Omental fat pad (tissue), 4 donors: ENCODE results near the gene MSL2. TPM values are rescaled to one million over a fixed set of nuclear protein-coding genes. Genes with fewer than 3 reads are reported as not detected.
"Not testable (repeated sequence)": the region's sequence is repeated elsewhere in the genome, so short reads cannot be mapped to it uniquely, and the experiment has no call there.

Experiments used
- ATAC-seq: fragments of 150-250 bp; one replicate; pipeline ENCODE4 v1.9.1; 2016; ENCODE audit warnings: mild to moderate bottlenecking, moderate library complexity; ENCODE audit not compliant: low FRiP score
- DNase-seq: peaks from one replicate; pipeline ENCODE4 v3.0.0-alpha.2; 2019; ENCODE audit warnings: low spot score
- total RNA-seq, 4 donors: library from RNA; depleted of rRNA; stranded (reverse); fragments of >200 nt; gene quantifications; one replicate each; pipeline ENCODE4 v1.1.0, GENCODE V29; 2016
- TF ChIP-seq, protein P1 (sequence below), 3 donors: fragments of 450-650 bp; IDR thresholded peaks; one replicate each; pipeline ENCODE4 v1.5.1; 2016 to 2017; ENCODE audit warnings: antibody characterized with exemption in 3 of 3, mild to moderate bottlenecking in 3 of 3, moderate library complexity in 2 of 3

MSL2 gene
- total RNA-seq, 4 donors from 2014 or later, result 17.7 to 35.3 (median 30.0) TPM

- DNase-seq (no peak), ATAC-seq (no peak)
- TF ChIP-seq, protein P1, sequence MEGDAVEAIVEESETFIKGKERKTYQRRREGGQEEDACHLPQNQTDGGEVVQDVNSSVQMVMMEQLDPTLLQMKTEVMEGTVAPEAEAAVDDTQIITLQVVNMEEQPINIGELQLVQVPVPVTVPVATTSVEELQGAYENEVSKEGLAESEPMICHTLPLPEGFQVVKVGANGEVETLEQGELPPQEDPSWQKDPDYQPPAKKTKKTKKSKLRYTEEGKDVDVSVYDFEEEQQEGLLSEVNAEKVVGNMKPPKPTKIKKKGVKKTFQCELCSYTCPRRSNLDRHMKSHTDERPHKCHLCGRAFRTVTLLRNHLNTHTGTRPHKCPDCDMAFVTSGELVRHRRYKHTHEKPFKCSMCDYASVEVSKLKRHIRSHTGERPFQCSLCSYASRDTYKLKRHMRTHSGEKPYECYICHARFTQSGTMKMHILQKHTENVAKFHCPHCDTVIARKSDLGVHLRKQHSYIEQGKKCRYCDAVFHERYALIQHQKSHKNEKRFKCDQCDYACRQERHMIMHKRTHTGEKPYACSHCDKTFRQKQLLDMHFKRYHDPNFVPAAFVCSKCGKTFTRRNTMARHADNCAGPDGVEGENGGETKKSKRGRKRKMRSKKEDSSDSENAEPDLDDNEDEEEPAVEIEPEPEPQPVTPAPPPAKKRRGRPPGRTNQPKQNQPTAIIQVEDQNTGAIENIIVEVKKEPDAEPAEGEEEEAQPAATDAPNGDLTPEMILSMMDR (IDR thresholded peaks at IDR 0.05), result no peak
Measured at GRCh38 chr3:136152963-136153362, 43.2 kb downstream of the MSL2 start.

GRCh38 chr3:136152176-136152843 lies 43.8 kb downstream of the MSL2 start:
- DNase-seq (no peak), ATAC-seq (no peak)
- TF ChIP-seq, protein P1 (IDR thresholded peaks at IDR 0.05), result no peak

- ATAC-seq (no peak), DNase-seq (no peak)
- TF ChIP-seq, protein P1 (IDR thresholded peaks at IDR 0.05), result no peak
Measured at GRCh38 chr3:136151219-136151618, 44.9 kb downstream of the MSL2 start.

DNA sequence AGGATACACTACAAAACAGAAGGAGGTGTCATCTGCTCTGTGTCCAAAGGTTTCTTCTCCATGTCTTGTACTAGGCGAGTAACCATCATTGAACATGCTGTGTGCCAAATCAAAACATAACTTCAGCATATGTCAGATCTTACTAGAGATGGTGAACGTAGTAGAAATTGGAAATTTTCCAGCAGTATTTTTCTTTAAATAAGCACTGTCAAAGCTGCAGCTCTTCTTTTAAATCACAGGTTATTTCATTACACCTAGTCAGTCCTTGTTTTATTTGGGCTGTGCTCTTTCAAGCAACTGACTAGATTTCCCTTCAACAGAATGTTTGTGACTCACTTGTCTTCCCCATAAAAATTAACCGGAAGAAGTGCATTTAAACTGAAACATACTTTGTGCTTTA lies 46.5 kb downstream of the MSL2 start:
- ATAC-seq (no peak), DNase-seq (no peak)
- TF ChIP-seq, protein P1 (IDR thresholded peaks at IDR 0.05), result no peak

GRCh38 chr3:136146981-136147729 lies 49.0 kb downstream of the MSL2 start:
- DNase-seq (no peak), ATAC-seq (no peak)
- TF ChIP-seq, protein P1 (IDR thresholded peaks at IDR 0.05), result no peak

DNA sequence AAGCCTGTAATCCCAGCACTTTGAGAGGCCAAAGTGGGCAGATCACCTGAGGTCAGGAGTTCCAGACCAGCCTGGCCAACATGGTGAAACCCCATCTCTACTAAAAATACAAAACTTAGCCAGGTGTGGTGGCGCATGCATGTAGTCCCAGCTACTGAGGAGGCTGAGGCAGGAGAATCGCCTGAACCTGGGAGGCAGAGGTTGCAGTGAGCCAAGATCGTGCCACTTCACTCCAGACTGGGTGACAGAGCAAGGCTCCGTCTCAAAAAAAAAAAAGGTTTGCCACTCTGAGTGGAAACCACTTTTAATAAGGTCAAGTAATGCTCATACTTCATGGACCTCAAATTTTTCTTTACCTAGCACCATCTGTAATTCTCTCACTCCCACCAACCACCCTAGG lies 51.7 kb downstream of the MSL2 start:
- not testable (repeated sequence) for ATAC-seq, DNase-seq

DNA sequence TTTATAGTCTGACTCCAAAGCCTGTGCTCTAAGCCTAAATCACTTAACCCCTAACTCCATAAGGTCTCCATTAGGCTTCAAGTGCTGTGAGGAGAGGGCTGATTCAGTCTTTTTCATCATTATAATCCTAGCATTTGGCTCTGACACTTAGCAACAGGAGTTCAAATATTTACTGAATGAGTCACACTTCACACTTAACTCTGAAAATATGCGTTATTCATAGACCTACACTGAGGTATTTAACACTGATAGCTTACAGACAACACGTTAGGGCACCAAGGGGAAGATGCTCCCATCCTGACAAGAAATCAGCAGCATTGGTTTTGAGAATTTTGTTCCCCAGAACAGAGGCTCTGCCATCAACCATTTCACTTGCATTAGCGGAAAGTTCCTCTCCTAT lies 53.5 kb downstream of the MSL2 start:
- TF ChIP-seq, protein P1 (IDR thresholded peaks at IDR 0.05), result no peak
- ATAC-seq, result peak; percentile 90
- DNase-seq, result no peak
